VCaP (cell line): ENCODE results near the gene GPR3.

Source experiments
- H3K27ac ChIP-seq: fragments of 450-650 bp; 2 replicates; pipeline ENCODE4 v1.5.1; 2017
- TF ChIP-seq, protein P1 (sequence below): fragments of 450-650 bp; conservative IDR thresholded peaks from 2 replicates; pipeline ENCODE4 v1.5.1; 2017; ENCODE audit warnings: mild to moderate bottlenecking, moderate library complexity

GPR3 gene

GRCh38 chr1:27366113-27366410 is 26.4 kb upstream of the GPR3 start:
- TF ChIP-seq, protein P1, sequence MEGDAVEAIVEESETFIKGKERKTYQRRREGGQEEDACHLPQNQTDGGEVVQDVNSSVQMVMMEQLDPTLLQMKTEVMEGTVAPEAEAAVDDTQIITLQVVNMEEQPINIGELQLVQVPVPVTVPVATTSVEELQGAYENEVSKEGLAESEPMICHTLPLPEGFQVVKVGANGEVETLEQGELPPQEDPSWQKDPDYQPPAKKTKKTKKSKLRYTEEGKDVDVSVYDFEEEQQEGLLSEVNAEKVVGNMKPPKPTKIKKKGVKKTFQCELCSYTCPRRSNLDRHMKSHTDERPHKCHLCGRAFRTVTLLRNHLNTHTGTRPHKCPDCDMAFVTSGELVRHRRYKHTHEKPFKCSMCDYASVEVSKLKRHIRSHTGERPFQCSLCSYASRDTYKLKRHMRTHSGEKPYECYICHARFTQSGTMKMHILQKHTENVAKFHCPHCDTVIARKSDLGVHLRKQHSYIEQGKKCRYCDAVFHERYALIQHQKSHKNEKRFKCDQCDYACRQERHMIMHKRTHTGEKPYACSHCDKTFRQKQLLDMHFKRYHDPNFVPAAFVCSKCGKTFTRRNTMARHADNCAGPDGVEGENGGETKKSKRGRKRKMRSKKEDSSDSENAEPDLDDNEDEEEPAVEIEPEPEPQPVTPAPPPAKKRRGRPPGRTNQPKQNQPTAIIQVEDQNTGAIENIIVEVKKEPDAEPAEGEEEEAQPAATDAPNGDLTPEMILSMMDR: no peak
- H3K27ac ChIP-seq: peak overlapping the region; percentile 86

GRCh38 chr1:27366411-27367159 is 25.8 kb upstream of the GPR3 start, which contains the start of gene MAP3K6:
Gene MAP3K6, minus strand, starts transcription at chr1:27366961. Its CDS starts 364 bp downstream, at chr1:27366597.
- peak within 1 kb of the TSS; percentile 86 for H3K27ac ChIP-seq
- TF ChIP-seq, protein P1: peak; percentile 82

- H3K27ac ChIP-seq: peak overlapping the region; percentile 86
- TF ChIP-seq, protein P1: no peak
Measured at GRCh38 chr1:27367160-27367650, 25.2 kb upstream of the GPR3 start.

DNA sequence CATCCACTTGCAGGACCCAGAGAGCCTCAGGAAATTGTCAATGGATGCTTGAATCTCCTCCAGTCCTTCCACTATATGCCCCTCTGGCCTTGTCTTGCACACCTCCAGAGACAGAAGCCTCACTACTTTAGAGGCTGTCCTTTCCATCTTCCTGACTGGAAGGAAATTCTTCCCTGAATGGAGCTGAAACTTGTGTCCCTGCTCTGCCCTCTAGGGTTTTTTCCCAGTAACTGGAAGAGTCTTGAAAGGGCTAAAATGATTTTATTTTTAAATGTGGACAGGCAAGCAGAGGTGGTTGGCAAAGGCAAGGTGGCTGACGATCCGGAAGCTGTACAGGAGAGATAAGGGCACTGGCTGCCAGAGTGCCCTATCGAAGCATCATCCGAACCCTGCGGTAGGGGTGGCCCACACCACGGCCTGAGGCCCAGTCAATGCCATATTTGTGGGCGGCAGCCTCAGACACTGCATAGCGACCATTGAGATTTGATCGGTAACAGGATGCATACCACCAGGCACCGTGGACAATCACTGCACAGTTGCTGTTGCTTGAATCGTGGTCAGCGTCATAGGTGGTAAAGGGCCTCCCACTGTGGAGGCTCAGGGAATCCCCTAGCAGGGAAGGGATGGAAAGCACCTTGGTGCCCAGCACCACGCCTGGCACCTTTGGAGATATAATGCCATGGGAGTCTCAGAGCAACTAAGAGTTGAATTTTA is 23.4 kb upstream of the GPR3 start:
- TF ChIP-seq, protein P1: peak; percentile 15; the same call in 1 of the 2 replicates
- H3K27ac ChIP-seq: no peak overlapping the region

DNA sequence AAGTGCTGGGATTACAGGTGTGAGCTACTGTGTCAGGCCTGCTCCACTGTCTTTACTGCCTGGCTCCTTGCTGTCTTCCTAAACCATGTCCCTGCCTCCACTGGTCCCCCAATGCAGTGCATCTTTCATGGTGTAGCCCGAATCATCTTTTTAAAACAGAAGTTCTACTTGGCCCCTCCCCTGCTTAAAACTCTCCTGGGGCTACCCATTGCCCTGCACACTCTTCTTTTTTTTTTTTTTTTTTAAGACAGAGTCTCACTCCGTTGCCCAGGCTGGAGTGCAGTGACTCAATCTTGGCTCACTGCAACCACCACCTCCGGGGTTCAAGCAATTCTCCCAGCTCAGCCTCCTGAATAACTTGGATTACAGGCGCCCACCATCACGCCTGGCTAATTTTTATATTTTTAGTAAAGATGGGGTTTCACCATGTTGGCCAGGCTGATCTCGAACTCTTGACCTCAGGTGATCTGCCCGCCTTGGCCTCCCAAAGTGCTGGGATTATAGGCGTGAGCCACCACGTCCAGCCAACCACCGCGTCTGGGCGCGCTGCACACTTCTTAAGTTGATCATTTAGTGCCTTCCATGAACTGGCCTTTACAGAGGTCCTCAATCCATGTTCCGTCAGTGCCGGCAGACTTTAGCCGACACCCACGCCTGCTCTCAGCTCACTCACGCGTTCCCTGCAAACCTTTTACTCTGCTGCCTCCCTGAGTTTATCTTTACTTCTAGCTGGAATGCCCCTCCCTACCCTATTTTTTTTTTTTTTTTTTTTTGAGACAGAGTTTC is 20.2 kb upstream of the GPR3 start:
- TF ChIP-seq, protein P1: no peak
- H3K27ac ChIP-seq: no peak overlapping the region

DNA sequence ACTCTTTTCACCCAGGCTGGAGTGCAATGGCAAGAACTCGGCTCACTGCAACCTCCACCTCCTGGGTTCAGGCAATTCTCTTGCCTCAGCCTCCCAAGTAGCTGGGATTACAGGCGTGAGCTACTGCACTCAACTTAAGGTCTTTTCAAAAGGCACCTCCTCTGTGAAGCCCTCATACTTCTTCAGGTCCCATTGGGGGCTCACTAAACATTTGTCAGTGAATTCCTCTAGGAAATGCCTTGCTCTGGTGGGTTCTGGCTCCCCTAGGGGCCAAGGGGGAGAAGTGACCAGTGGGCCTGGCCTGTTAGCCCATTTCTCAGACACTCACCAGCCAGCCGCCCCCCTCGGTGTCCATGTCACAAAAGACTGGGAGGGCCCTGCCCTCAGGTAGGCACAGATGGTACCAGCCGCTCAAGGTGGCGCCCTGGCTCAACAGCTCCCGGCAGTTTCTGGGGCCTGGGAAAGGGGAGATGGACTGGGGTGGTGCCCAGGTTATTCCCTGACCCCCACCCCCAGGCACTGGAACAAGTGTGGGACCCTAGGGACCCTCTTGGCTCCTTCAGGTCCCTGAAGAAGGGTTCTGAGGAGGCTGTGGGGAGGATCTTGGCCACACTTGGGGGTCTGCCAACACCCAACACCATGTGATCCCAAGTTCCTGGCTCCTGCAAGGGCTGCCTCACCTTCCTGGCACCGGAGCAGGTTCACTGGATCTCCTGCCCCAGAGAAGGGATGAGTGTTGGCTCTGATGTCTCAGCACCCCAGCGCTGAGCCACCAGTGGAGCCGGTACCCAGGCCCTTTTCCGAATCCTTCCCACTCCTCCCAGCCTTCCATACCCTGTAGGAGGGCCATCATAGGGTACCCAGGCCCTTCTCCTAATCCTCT is 19.4 kb upstream of the GPR3 start:
- TF ChIP-seq, protein P1: peak; percentile 12; the same call in 1 of the 2 replicates
- no peak overlapping the region for H3K27ac ChIP-seq
